HUES48 (cell line): ENCODE data around the gene APOL3.
"Not testable (repeated sequence)": the region's sequence is repeated elsewhere in the genome, so short reads cannot be mapped to it uniquely, and the experiment has no call there.

ENCODE experiments used
- H3K27ac ChIP-seq: one replicate; pipeline ENCODE4 v1.7.0; 2013; ENCODE audit warnings: low read depth, low read length, inconsistent platforms
- H3K27me3 ChIP-seq: 2 replicates; pipeline ENCODE4 v1.6.1; 2013; ENCODE audit warnings: mild to moderate bottlenecking, low read length; ENCODE audit not compliant: control insufficient read depth, insufficient read depth
- H3K36me3 ChIP-seq: 2 replicates; pipeline ENCODE4 v1.6.1; 2013; ENCODE audit warnings: low read length; ENCODE audit not compliant: control insufficient read depth, insufficient read depth
- H3K4me1 ChIP-seq: 2 replicates; pipeline ENCODE4 v1.6.1; 2013; ENCODE audit warnings: mild to moderate bottlenecking, low read length; ENCODE audit not compliant: control insufficient read depth, insufficient read depth
- H3K4me3 ChIP-seq: 2 replicates; pipeline ENCODE4 v1.5.1; 2013; ENCODE audit warnings: mild to moderate bottlenecking, low read depth, low read length
- H3K9ac ChIP-seq: 2 replicates; pipeline ENCODE4 v1.6.1; 2013; ENCODE audit warnings: mild to moderate bottlenecking, low read depth, low read length, moderate library complexity
- H3K9me3 ChIP-seq: 2 replicates; pipeline ENCODE4 v1.6.1; 2013; ENCODE audit warnings: low read length; ENCODE audit not compliant: control insufficient read depth, insufficient read depth

APOL3 gene

DNA sequence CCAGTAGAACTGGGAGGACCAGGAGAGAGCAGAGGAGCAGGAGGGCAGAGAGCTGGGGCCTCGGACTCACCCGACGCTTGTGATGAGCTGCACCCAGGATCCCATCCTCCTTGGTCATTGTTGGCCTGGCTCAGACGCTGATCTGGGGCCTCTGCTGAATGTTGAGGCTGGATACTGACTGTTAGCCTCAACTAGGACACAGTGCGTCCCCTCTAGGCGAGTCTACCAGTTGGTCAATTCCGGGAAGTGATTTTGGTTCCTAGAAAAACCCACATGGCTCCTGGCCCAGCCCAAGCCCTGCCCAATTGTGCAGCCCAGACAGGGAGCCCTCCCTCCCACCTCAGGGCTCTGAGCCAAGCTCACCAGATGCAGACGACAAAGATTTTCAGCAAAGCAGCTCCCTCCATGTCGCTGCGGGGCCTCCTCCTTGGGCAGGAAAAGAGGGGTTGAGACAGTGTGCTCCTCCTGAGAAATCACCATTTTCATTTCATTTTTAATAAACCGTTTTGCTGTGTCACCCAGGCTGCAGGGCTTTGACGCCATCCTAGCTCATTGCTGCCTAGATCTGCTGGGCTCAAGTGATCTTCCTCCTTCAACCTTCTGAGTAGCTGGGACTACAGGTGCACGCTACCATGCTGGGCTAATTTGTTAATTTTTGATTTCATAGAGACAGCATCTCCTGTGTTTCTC, 41.2 kb upstream of the APOL3 start, which contains the start of gene APOL4:
Gene APOL4 (minus strand): TSS at position 180 of the 690 bp plus-strand sequence. CDS start 75 bp downstream, at position 105.
- H3K27ac ChIP-seq, result no peak within 1 kb of the TSS
- no peaks in the 10 kb centered on the region for H3K9me3 ChIP-seq
- H3K36me3 ChIP-seq, result no peaks in the 10 kb centered on the region
- no peaks in the 10 kb centered on the region for H3K27me3 ChIP-seq
- no peak within 1 kb of the TSS for H3K4me3 ChIP-seq
- no peak within 1 kb of the TSS for H3K9ac ChIP-seq
- H3K4me1 ChIP-seq, result peaks cover 11% of the 10 kb centered on the region

DNA sequence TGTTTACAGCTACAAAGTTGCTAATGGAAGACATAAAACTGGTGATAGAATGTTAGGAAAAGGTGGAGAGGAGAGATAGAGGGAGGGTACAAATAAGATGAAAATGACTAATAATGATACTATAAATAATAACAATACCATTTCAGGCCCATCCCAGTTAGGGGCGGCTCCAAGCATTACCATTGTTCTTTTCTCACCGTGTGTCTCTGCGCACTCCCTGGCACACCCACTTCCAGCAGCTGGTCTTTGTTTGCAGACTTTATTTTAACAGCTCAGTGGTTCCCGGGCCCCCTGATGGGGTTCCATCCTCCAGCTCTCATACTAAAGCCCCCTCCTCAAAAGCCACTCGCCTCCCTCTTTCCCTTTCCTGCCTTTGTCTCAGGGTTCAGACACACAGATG, 40.5 kb upstream of the APOL3 start:
- H3K27ac ChIP-seq, result not testable (repeated sequence)

DNA sequence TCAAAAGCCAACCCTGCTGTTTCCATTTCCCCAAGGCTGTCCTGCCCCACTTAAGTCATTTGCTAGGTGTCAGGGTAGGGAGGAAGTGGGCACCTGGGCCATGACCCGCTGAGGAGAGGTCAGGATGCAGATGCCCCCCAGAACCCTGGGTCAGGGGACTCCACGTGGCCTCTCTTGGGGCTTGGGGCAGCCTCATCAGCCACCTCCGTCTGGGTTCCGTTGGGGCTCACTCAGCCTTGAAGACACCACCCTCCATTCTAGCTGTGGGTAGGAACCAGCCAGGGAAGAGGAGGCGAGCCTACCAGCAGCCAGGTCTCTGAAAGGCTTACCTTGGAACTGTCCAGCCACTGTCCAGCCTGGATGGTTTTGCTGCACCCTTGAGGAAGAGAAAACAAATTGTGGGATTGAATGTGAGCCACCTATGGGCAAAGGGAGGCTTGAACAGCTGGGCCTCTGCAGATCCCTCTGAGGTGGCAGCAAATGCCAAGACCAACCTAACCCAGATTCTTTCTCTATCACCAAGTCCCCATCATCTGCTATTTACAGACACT, 38.5 kb upstream of the APOL3 start:
- H3K4me1 ChIP-seq, result peaks cover 19% of the 10 kb centered on the region
- no peak overlapping the region for H3K27ac ChIP-seq
- H3K9me3 ChIP-seq, result no peaks in the 10 kb centered on the region
- no peaks in the 10 kb centered on the region for H3K36me3 ChIP-seq
- H3K4me3 ChIP-seq, result no peak overlapping the region
- no peak overlapping the region for H3K9ac ChIP-seq
- no peaks in the 10 kb centered on the region for H3K27me3 ChIP-seq

More for the DNA sequence above, 40.5 kb upstream of the APOL3 start:
- H3K36me3 ChIP-seq, H3K9me3 ChIP-seq, H3K9ac ChIP-seq, H3K4me3 ChIP-seq, H3K27me3 ChIP-seq: not testable (repeated sequence)
- peaks cover 16% of the 10 kb centered on the region for H3K4me1 ChIP-seq

DNA sequence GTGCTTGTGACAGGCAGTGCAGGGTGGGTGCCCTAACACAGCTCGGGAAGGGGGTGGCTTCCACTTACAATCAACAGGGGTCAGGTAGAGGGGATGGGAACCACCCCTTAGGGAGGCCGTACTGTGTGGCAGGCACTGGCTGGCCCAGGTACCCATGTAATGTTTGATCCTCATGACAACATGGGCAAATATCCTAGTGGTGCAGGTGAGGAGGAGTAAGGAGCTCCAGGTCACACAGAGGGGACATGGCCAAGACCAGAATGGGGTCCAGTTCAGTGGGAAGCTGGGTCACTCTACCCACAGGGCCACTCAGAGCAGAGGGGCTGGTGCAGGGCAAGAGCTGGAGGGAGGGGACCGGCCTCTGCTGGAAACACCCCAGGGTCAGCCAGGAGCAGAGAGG, 38.0 kb upstream of the APOL3 start:
- Histone ChIP-seq H3K4me1 (peaks cover 19% of the 10 kb centered on the region), H3K27me3 (no peaks in the 10 kb centered on the region), H3K9me3 (no peaks in the 10 kb centered on the region), H3K9ac (no peak overlapping the region), H3K27ac (no peak overlapping the region), H3K36me3 (no peaks in the 10 kb centered on the region), H3K4me3 (no peak overlapping the region)

DNA sequence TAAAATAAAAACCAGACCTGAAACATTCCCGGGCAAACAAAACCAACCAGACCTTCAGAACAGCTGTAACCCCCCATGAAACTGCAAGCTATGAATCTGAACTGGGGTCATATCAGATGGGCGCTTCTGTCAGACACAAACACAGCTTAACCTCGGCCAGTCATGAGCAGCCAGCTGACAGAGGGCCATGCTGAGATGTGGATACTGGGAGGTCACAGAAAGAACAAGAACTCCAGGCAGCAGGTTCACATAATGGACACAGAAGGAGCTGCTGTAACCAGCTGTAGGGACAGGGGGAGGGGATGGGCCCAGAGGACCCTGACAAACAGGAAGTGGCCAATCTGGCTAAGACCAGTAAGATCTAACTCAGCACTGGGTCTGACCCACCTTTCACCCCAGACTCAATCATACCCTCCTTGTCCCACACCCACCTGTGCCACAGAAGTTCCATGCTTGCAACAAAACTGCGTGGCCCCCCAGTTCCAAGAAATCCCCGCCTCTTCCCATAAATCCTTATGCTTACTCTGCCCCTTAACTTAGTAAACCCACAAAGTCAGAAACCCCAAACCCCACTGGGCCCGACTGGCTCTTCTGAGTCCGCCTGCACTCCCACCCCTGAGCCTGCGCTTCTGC, 37.1 kb upstream of the APOL3 start:
- Histone ChIP-seq H3K9me3 (no peaks in the 10 kb centered on the region), H3K27me3 (no peaks in the 10 kb centered on the region), H3K4me3 (no peak overlapping the region), H3K9ac (no peak overlapping the region), H3K4me1 (peaks cover 19% of the 10 kb centered on the region), H3K27ac (peak overlapping the region; percentile 7), H3K36me3 (no peaks in the 10 kb centered on the region)

DNA sequence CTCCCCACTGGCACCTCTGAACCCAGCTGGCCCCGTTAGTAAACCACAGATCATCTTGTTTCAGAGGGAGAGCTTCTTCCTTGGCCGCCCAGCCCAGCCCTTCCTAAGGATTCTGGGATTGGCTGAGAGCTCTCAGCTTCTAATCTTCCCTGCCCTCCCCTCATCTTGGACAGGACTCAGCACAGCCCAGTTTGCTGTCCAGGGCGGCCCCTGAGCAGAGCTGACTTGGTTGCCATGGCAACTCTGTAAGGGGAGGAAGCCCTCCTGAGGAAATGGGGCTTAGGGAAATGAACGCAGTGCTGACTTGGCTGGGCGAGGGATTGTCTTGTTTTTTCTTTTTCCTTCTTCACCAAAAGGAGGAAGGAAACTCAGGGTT, 36.5 kb upstream of the APOL3 start:
- Histone ChIP-seq H3K36me3 (no peaks in the 10 kb centered on the region), H3K27ac (peak overlapping the region; percentile 7), H3K9ac (no peak overlapping the region), H3K27me3 (no peaks in the 10 kb centered on the region), H3K4me1 (peaks cover 19% of the 10 kb centered on the region), H3K4me3 (no peak overlapping the region), H3K9me3 (no peaks in the 10 kb centered on the region)

DNA sequence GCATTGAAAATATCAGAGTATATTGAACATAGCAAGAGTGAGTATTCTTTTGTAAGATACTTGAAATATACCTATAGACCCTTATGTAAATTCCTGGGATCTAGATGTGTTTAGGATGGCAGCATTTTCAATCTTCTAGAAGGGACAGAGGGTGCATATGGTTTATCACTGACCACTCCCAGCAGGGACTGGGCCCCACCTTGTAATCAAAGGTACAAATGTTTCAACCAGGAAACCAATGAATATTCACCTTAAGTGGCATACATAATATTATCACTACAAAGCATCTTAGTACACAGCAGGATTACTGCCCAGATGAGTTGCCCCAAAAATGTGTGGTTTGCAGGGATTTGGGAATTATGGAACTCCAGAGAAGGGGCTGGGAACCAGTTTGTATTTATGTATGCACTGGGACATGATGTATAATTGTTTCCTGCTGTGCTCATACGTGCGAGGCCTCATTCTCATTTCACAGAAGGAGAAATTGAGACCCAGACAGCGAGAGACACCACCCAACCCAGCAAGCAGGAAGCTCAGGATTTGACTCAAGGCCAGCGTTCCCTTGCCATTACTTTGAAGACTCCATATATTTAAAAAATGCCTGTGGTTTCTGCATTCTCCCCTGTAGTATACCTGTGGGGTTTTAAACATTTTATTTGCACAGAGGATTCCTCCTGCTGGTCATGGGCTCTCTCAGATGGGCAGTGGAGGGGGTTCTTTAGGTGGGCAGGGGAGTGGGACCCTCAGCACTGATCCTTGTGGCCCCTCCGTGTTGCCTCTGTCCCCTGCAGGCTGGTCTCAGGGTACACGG, 35.9 kb upstream of the APOL3 start:
- H3K27ac ChIP-seq, result no peak overlapping the region
- no peaks in the 10 kb centered on the region for H3K36me3 ChIP-seq
- H3K4me1 ChIP-seq, result peaks cover 19% of the 10 kb centered on the region

DNA sequence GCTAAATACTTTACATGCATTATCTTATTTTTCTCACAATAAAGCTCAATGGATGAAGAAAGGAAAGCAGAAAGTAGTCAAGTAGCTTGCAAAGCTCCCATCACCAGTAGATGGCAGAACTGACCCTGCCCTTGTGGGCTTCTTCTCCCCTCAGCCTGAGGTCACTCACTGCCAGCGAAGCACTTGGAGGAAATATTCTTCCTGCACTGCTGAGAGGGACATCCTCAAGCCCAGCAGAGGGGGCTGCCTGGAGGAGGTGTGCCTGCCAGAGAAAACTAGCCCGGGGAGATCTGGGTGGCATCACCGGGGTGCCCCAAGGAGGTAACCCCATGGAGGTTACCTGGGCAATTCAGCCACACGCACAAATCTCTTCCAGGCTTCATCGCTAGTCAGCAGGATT, 34.4 kb upstream of the APOL3 start:
- Histone ChIP-seq H3K27me3 (no peaks in the 10 kb centered on the region), H3K9ac (no peak overlapping the region), H3K4me3 (no peak overlapping the region), H3K27ac (no peak overlapping the region), H3K4me1 (peaks cover 20% of the 10 kb centered on the region), H3K9me3 (no peaks in the 10 kb centered on the region), H3K36me3 (no peaks in the 10 kb centered on the region)

More for the DNA sequence above, 35.9 kb upstream of the APOL3 start:
- Histone ChIP-seq H3K4me3 (no peak overlapping the region), H3K9me3 (no peaks in the 10 kb centered on the region), H3K27me3 (no peaks in the 10 kb centered on the region), H3K9ac (no peak overlapping the region)

DNA sequence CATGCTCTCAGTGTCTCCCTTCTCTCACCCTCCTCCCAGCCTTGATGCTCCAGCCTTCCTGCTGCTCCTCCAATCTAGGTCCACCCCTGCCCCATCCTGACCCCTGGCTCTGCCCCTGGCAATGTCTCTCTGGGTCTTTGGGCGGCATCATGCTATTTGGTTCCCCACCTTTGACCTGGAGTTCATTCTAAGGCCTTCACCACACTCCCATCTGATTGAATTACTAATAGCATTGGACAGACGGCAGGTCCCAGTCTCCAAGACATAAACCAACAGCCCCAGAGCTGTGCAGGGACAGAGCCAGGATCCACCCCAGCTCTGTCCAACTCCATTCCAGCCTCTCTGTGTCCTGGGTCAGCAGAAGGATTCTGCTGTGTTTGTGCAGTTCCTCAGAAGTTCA, 33.8 kb upstream of the APOL3 start:
- peaks cover 26% of the 10 kb centered on the region for H3K4me1 ChIP-seq
- no peaks in the 10 kb centered on the region for H3K36me3 ChIP-seq
- H3K27ac ChIP-seq, result no peak overlapping the region
- H3K4me3 ChIP-seq, result no peak overlapping the region
- no peak overlapping the region for H3K9ac ChIP-seq
- H3K27me3 ChIP-seq, result no peaks in the 10 kb centered on the region
- H3K9me3 ChIP-seq, result no peaks in the 10 kb centered on the region

DNA sequence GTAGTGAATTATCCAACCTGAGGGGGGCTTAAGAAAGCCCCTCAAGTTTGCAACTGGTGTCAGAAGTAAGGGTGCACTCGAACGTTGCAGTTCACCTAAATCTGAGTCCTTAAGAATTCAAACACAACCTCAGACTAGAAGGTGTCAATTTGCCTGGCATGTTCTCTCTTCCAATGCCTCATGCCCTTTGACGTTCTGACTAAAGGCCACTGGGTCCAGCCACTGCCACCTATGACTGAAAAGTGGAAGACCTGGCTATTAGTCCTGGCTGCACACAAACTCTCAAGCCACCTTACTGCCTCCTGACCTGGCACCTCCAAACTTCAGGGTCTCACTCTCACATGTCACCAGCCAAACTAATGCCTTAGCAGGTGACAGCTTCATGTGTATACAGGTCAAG, 33.0 kb upstream of the APOL3 start:
- H3K9ac ChIP-seq, result no peak overlapping the region
- H3K27me3 ChIP-seq, result no peaks in the 10 kb centered on the region
- peaks cover 28% of the 10 kb centered on the region for H3K4me1 ChIP-seq
- no peak overlapping the region for H3K4me3 ChIP-seq
- no peaks in the 10 kb centered on the region for H3K36me3 ChIP-seq
- H3K27ac ChIP-seq, result no peak overlapping the region
- H3K9me3 ChIP-seq, result no peaks in the 10 kb centered on the region

DNA sequence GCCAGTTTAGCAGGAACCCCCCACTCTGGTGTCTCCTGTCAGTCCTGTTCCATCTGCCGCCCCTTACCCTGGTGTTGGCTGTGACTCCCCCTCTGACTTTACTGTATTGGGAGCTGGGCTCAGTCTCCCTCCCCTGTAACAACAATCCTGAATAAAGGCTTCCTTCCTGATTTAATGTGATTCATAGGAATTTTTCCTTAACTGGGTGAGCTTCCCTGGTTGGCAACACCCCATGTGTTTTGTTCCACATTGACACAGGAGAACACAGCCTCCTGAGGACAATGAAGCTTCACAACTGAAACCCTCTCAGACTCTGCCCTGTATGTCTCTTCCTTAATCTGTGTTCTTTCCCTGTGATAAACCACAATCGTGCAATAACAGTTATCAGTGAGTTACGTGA, 32.6 kb upstream of the APOL3 start:
- H3K4me3 ChIP-seq, result no peak overlapping the region
- no peaks in the 10 kb centered on the region for H3K36me3 ChIP-seq
- H3K9ac ChIP-seq, result no peak overlapping the region
- peaks cover 28% of the 10 kb centered on the region for H3K4me1 ChIP-seq
- H3K27ac ChIP-seq, result no peak overlapping the region
- no peaks in the 10 kb centered on the region for H3K9me3 ChIP-seq
- no peaks in the 10 kb centered on the region for H3K27me3 ChIP-seq
